Umbilical cord (tissue), 2 donors: ENCODE results near the gene CD70. TPM values are rescaled to one million over a fixed set of nuclear protein-coding genes. Genes with fewer than 3 reads are reported as not detected.
"Not testable (repeated sequence)": the region's sequence is repeated elsewhere in the genome, so short reads cannot be mapped to it uniquely, and the experiment has no call there.

Experiments used
- DNase-seq: peaks from one replicate; pipeline ENCODE4 v3.0.0-alpha.2; 2015; ENCODE audit warnings: low spot score
- total RNA-seq: library from RNA; depleted of rRNA; stranded (reverse); fragments of >200 nt; gene quantifications from one replicate; pipeline ENCODE4 v1.2.3, GENCODE V29; 2014; ENCODE audit warnings: low replicate concordance; ENCODE audit not compliant: insufficient read depth

Gene CD70
- not detected for total RNA-seq

- no peak for DNase-seq
Measured at GRCh38 chr19:6590827-6591319, at the start of gene CD70. TSS of gene CD70 (minus strand) at chr19:6591150. CDS start at chr19:6591002, 148 bp downstream.

- DNase-seq = not testable (repeated sequence)
Measured at GRCh38 chr19:6640333-6640732, 49.4 kb upstream of the CD70 start.

GRCh38 chr19:6639439-6639838 is 48.5 kb upstream of the CD70 start:
- DNase-seq = no peak

GRCh38 chr19:6633456-6633813 is 42.5 kb upstream of the CD70 start:
- not testable (repeated sequence) for DNase-seq

GRCh38 chr19:6632747-6633455 is 42.0 kb upstream of the CD70 start:
- DNase-seq = peak; percentile 7

- peak; percentile 76 for DNase-seq
Measured at GRCh38 chr19:6632002-6632621, 41.2 kb upstream of the CD70 start.

- DNase-seq = no peak
Measured at GRCh38 chr19:6626764-6627163, 35.8 kb upstream of the CD70 start.

GRCh38 chr19:6617374-6617773 is 26.4 kb upstream of the CD70 start:
- DNase-seq = no peak

GRCh38 chr19:6616011-6616410 is 25.1 kb upstream of the CD70 start:
- no peak for DNase-seq

GRCh38 chr19:6613711-6614110 is 22.8 kb upstream of the CD70 start:
- no peak for DNase-seq

- DNase-seq = peak; percentile 19
Measured at GRCh38 chr19:6610934-6611852, 20.2 kb upstream of the CD70 start.

- no peak for DNase-seq
Measured at GRCh38 chr19:6608940-6609339, 18.0 kb upstream of the CD70 start.

GRCh38 chr19:6608146-6608545 is 17.2 kb upstream of the CD70 start:
- DNase-seq = not testable (repeated sequence)

GRCh38 chr19:6606276-6607070 is 15.5 kb upstream of the CD70 start:
- DNase-seq = not testable (repeated sequence)

GRCh38 chr19:6604906-6605305 is 14.0 kb upstream of the CD70 start:
- no peak for DNase-seq

- DNase-seq = no peak
Measured at GRCh38 chr19:6602729-6603114, 11.8 kb upstream of the CD70 start.

- not testable (repeated sequence) for DNase-seq
Measured at GRCh38 chr19:6601537-6602052, 10.6 kb upstream of the CD70 start.

- DNase-seq = not testable (repeated sequence)
Measured at GRCh38 chr19:6600951-6601536, 10.1 kb upstream of the CD70 start.

GRCh38 chr19:6599866-6600454 is 9.0 kb upstream of the CD70 start:
- no peak for DNase-seq

GRCh38 chr19:6598254-6598892 is 7.4 kb upstream of the CD70 start:
- DNase-seq = not testable (repeated sequence)
